Cardiac muscle cell (in vitro differentiated cells and primary cell): ENCODE results near the gene ABHD16A. TPM values are rescaled to one million over a fixed set of nuclear protein-coding genes. Genes with fewer than 3 reads are reported as not detected.
A peak's percentile ranks its signal among the peaks of the same experiment; 100 is the strongest.

ENCODE experiments used
- DNase-seq, 2 donors: peaks; one replicate each; pipeline versions ENCODE4 v3.0.0 to v3.0.0-alpha.2; 2010 to 2017; ENCODE audit warnings: low read depth in 1 of 2, low spot score in 1 of 2
- H3K27ac ChIP-seq: fragments of 200-600 bp; sonication (generic); 2 replicates; pipeline ENCODE4 v1.5.1; 2016
- H3K27me3 ChIP-seq: fragments of 200-600 bp; sonication (generic); 2 replicates; pipeline ENCODE4 v1.6.0; 2016; ENCODE audit warnings: control low read depth
- H3K36me3 ChIP-seq: fragments of 200-600 bp; sonication (generic); 2 replicates; pipeline ENCODE4 v1.5.1; 2016; ENCODE audit warnings: control low read depth
- H3K4me1 ChIP-seq: fragments of 200-600 bp; sonication (generic); 2 replicates; pipeline ENCODE4 v1.8.1; 2017; ENCODE audit warnings: low read depth, mild to moderate bottlenecking, mixed run types
- H3K4me3 ChIP-seq: fragments of 200-600 bp; sonication (generic); 2 replicates; pipeline ENCODE4 v1.5.1; 2016; ENCODE audit warnings: mild to moderate bottlenecking
- H3K9me3 ChIP-seq: fragments of 200-600 bp; sonication (generic); 2 replicates; pipeline ENCODE4 v1.5.1; 2017; ENCODE audit warnings: low read depth, mild to moderate bottlenecking, control low read depth
- CTCF ChIP-seq: IDR thresholded peaks from 2 replicates; pipeline ENCODE4 v1.5.1; 2012; ENCODE audit warnings: low read depth, mild to moderate bottlenecking, low read length
- polyA plus RNA-seq: library from polyadenylated mRNA; unstranded; fragments of >200 nt; fragmentation: Nextera tagmentation; extraction: Ambion mirVana; gene quantifications from 2 replicates; pipeline ENCODE4 v1.2.1, GENCODE V29; 2016
- total RNA-seq: library from RNA; depleted of rRNA; stranded (reverse); fragments of >200 nt; gene quantifications from 2 replicates; pipeline ENCODE4 v1.2.3, GENCODE V29; 2016

Gene ABHD16A
- total and polyA plus RNA-seq, 2 experiments from 2014 or later, result 48.0 to 65.1 TPM

- DNase-seq, result peak in 1 of 2 donors; percentile 78
- Histone ChIP-seq H3K9me3 (no peaks in the 10 kb centered on the region), H3K4me1 (peaks cover 19% of the 10 kb centered on the region), H3K27ac (peak overlapping the region; percentile 95), H3K27me3 (no peaks in the 10 kb centered on the region), H3K4me3 (peak overlapping the region; percentile 94), H3K36me3 (peaks cover 22% of the 10 kb centered on the region)
- no peak for TF ChIP-seq CTCF
Measured at GRCh38 chr6:31663961-31664789, 38.9 kb downstream of the ABHD16A start.

GRCh38 chr6:31663126-31663960 is 39.8 kb downstream of the ABHD16A start:
- H3K36me3 ChIP-seq, result peaks cover 15% of the 10 kb centered on the region
- H3K4me3 ChIP-seq, result peak overlapping the region; percentile 94
- H3K27me3 ChIP-seq, result no peaks in the 10 kb centered on the region
- H3K4me1 ChIP-seq, result peaks cover 25% of the 10 kb centered on the region
- TF ChIP-seq CTCF, result no peak
- peak in 1 of 2 donors; percentile 20 for DNase-seq
- H3K9me3 ChIP-seq, result no peaks in the 10 kb centered on the region
- peak overlapping the region; percentile 95 for H3K27ac ChIP-seq

GRCh38 chr6:31662124-31662723 is 40.9 kb downstream of the ABHD16A start:
- no peaks in the 10 kb centered on the region for H3K9me3 ChIP-seq
- no peak overlapping the region for H3K27ac ChIP-seq
- no peak for TF ChIP-seq CTCF
- DNase-seq, result no peak
- H3K4me3 ChIP-seq, result no peak overlapping the region
- peaks cover 25% of the 10 kb centered on the region for H3K4me1 ChIP-seq
- H3K27me3 ChIP-seq, result no peaks in the 10 kb centered on the region
- H3K36me3 ChIP-seq, result peaks cover 4% of the 10 kb centered on the region

GRCh38 chr6:31661262-31662123 is 41.6 kb downstream of the ABHD16A start:
- Histone ChIP-seq H3K9me3 (no peaks in the 10 kb centered on the region), H3K4me3 (peak overlapping the region; percentile 79), H3K36me3 (no peaks in the 10 kb centered on the region), H3K4me1 (peaks cover 25% of the 10 kb centered on the region), H3K27me3 (no peaks in the 10 kb centered on the region), H3K27ac (peak overlapping the region; percentile 88)
- DNase-seq, result no peak
- no peak for TF ChIP-seq CTCF
